WTC11 (cell line): ENCODE results near the gene WDR82. TPM values are rescaled to one million over a fixed set of nuclear protein-coding genes. Genes with fewer than 3 reads are reported as not detected.

Experiments used
- ATAC-seq: fragments of 200-7000 bp; cut with Tn5 transposase; 2 replicates; pipeline ENCODE4 v1.10.0; 2021; ENCODE audit warnings: mild to moderate bottlenecking, moderate library complexity
- CTCF ChIA-PET: fragments of 300-600 bp; sonication (Branson Sonifier 250); formaldehyde crosslinking; loops from one replicate; lab custom pipeline; 2021; ENCODE audit warnings: antibody characterized with exemption; lab: Charles Lee
- POLR2A ChIA-PET: fragments of 350-600 bp; sonication (Branson Sonifier 250); formaldehyde crosslinking; loops from one replicate; lab custom pipeline; 2021; ENCODE audit warnings: antibody characterized with exemption; lab: Charles Lee
- DNase-seq: peaks from one replicate; pipeline ENCODE4 v3.0.0; 2021; ENCODE audit warnings: low spot score
- H3K27ac Mint-ChIP-seq: 2 replicates; pipeline ENCODE4 v1.8.0; 2021; ENCODE audit warnings: mixed read lengths
- H3K27me3 Mint-ChIP-seq: 2 replicates; pipeline ENCODE4 v1.8.0; 2021; ENCODE audit warnings: low read depth, mild to moderate bottlenecking, moderate library complexity, mixed read lengths
- H3K36me3 Mint-ChIP-seq: 2 replicates; pipeline ENCODE4 v1.8.0; 2021; ENCODE audit warnings: mixed read lengths
- H3K4me1 Mint-ChIP-seq: 2 replicates; pipeline ENCODE4 v1.8.0; 2022; ENCODE audit warnings: mixed read lengths
- H3K4me3 Mint-ChIP-seq: 2 replicates; pipeline ENCODE4 v1.8.0; 2021; ENCODE audit warnings: mild to moderate bottlenecking, moderate library complexity, mixed read lengths
- H3K9me3 Mint-ChIP-seq: 2 replicates; pipeline ENCODE4 v1.8.0; 2021; ENCODE audit warnings: mixed read lengths
- AR ChIP-seq: fragments of 250-450 bp; sonication (Bioruptor Pico); IDR thresholded peaks from 2 replicates; pipeline ENCODE4 v1.9.0; 2021; ENCODE audit warnings: mild to moderate bottlenecking
- ATF3 ChIP-seq: sonication (generic); formaldehyde crosslinking; conservative IDR thresholded peaks from 2 replicates; pipeline ENCODE4 v1.8.1; 2022; ENCODE audit warnings: mild to moderate bottlenecking, missing genetic modification reagents
- CDX4 ChIP-seq: fragments of 250-450 bp; sonication (Bioruptor Pico); IDR thresholded peaks from 2 replicates; pipeline ENCODE4 v1.9.0; 2021; ENCODE audit warnings: moderate library complexity, mild to moderate bottlenecking, inconsistent platforms, borderline replicate concordance
- CTCF ChIP-seq: fragments of 200-600 bp; IDR thresholded peaks from 2 replicates; pipeline ENCODE4 v1.8.0; 2022; ENCODE audit warnings: antibody characterized with exemption
- E2F4 ChIP-seq: sonication (generic); formaldehyde crosslinking; IDR thresholded peaks from 2 replicates; pipeline ENCODE4 v1.8.1; 2022; ENCODE audit warnings: low read depth, mild to moderate bottlenecking, moderate library complexity, missing genetic modification reagents, borderline replicate concordance
- E2F5 ChIP-seq: sonication (generic); formaldehyde crosslinking; IDR thresholded peaks from 2 replicates; pipeline ENCODE4 v1.8.1; 2022; ENCODE audit warnings: mild to moderate bottlenecking, moderate library complexity, missing genetic modification reagents
- FOXP1 ChIP-seq: sonication (generic); formaldehyde crosslinking; IDR thresholded peaks from 2 replicates; pipeline ENCODE4 v1.8.0; 2022; ENCODE audit warnings: missing genetic modification reagents, mild to moderate bottlenecking, moderate library complexity, borderline replicate concordance
- GABPB1 ChIP-seq: sonication (generic); formaldehyde crosslinking; IDR thresholded peaks from 2 replicates; pipeline ENCODE4 v1.8.1; 2023; ENCODE audit warnings: mild to moderate bottlenecking, missing genetic modification reagents
- IRF1 ChIP-seq: sonication (generic); formaldehyde crosslinking; IDR thresholded peaks from 2 replicates; pipeline ENCODE4 v1.8.0; 2023; ENCODE audit warnings: missing genetic modification reagents
- JUN ChIP-seq: sonication (generic); formaldehyde crosslinking; IDR thresholded peaks from 2 replicates; pipeline ENCODE4 v1.8.0; 2023; ENCODE audit warnings: mild to moderate bottlenecking, missing genetic modification reagents
- PRRX2 ChIP-seq: fragments of 250-450 bp; sonication (Bioruptor Pico); IDR thresholded peaks from 2 replicates; pipeline ENCODE4 v1.8.0; 2021; ENCODE audit warnings: mild to moderate bottlenecking
- RORB ChIP-seq: fragments of 250-450 bp; sonication (Bioruptor Pico); IDR thresholded peaks from 2 replicates; pipeline ENCODE4 v1.9.0; 2021; ENCODE audit warnings: mild to moderate bottlenecking
- TCF7 ChIP-seq: sonication (generic); formaldehyde crosslinking; IDR thresholded peaks from 2 replicates; pipeline ENCODE4 v1.8.0; 2022; ENCODE audit warnings: mild to moderate bottlenecking, low read depth, missing genetic modification reagents, moderate library complexity
- USF1 ChIP-seq: sonication (generic); formaldehyde crosslinking; IDR thresholded peaks from 2 replicates; pipeline ENCODE4 v1.8.0; 2022; ENCODE audit warnings: mild to moderate bottlenecking, missing genetic modification reagents
- ZNF317 ChIP-seq: sonication (generic); formaldehyde crosslinking; IDR thresholded peaks from 2 replicates; pipeline ENCODE4 v1.8.1; 2023; ENCODE audit warnings: low read depth, mild to moderate bottlenecking, moderate library complexity, missing genetic modification reagents, borderline replicate concordance
- ZNF416 ChIP-seq: fragments of 250-450 bp; sonication (Bioruptor Pico); IDR thresholded peaks from 2 replicates; pipeline ENCODE4 v1.9.0; 2021; ENCODE audit warnings: mild to moderate bottlenecking, inconsistent platforms
- ZNF423 ChIP-seq: fragments of 250-450 bp; sonication (Bioruptor Pico); IDR thresholded peaks from 2 replicates; pipeline ENCODE4 v2.1.2; 2022; ENCODE audit warnings: mild to moderate bottlenecking, moderate library complexity
- total RNA-seq: library from RNA; stranded (reverse); gene quantifications from 3 replicates; pipeline ENCODE4 v1.2.3, GENCODE V29; 2021

The WDR82 gene
- total RNA-seq, 1 experiment from 2014 or later: 69.7 TPM

GRCh38 chr3:52210550-52211046 is 67.9 kb downstream of the WDR82 start:
- TF ChIP-seq GABPB1 (CRISPR knock-in tag): peak; percentile 99
- TF ChIP-seq CDX4 (CRISPR knock-in tag): no peak
- Mint-ChIP-seq H3K36me3 (peaks cover 94% of the 10 kb centered on the region), H3K4me1 (no peaks in the 10 kb centered on the region), H3K27ac (no peak overlapping the region), H3K27me3 (no peaks in the 10 kb centered on the region), H3K4me3 (no peak overlapping the region), H3K9me3 (no peaks in the 10 kb centered on the region)
- ATAC-seq (no peak), DNase-seq (no peak)
- POLR2A ChIA-PET: no interaction called here
- CTCF ChIA-PET: interaction anchor here (3.4 kb wide), 1 partner anchor 10 kb away, joined by 21 read pairs; no protein-coding TSS in a partner anchor

- TF ChIP-seq E2F5 (CRISPR knock-in tag) (no peak), ZNF317 (CRISPR knock-in tag) (no peak), ZNF416 (CRISPR knock-in tag) (no peak), IRF1 (no peak), ZNF423 (CRISPR knock-in tag) (no peak)
- TF ChIP-seq, all 79 proteins: peak for 0
- Mint-ChIP-seq H3K36me3 (peaks cover 94% of the 10 kb centered on the region), H3K27ac (no peak overlapping the region), H3K27me3 (no peaks in the 10 kb centered on the region), H3K4me3 (no peak overlapping the region), H3K4me1 (no peaks in the 10 kb centered on the region), H3K9me3 (no peaks in the 10 kb centered on the region)
- ATAC-seq (no peak), DNase-seq (no peak)
- ChIA-PET CTCF (interaction anchor here (0.5 to 3.4 kb wide), 2 partner anchors 10 to 123 kb away, joined by 3 to 21 read pairs; no protein-coding TSS in a partner anchor), POLR2A (no interaction called here)
Observed at GRCh38 chr3:52210037-52210436, 68.4 kb downstream of the WDR82 start.

GRCh38 chr3:52208556-52208955 is 69.9 kb downstream of the WDR82 start:
- H3K27me3 Mint-ChIP-seq: no peaks in the 10 kb centered on the region
- H3K36me3 Mint-ChIP-seq: peaks cover 95% of the 10 kb centered on the region
- TF ChIP-seq FOXP1 (CRISPR knock-in tag) (no peak), PRRX2 (CRISPR knock-in tag) (no peak), ATF3 (CRISPR knock-in tag) (no peak), CTCF (no peak), TCF7 (CRISPR knock-in tag) (no peak), JUN (CRISPR knock-in tag) (no peak), RORB (no peak), USF1 (CRISPR knock-in tag) (no peak), AR (CRISPR knock-in tag) (no peak), E2F4 (CRISPR knock-in tag) (no peak)
- H3K4me3 Mint-ChIP-seq: no peak overlapping the region
- DNase-seq (no peak), ATAC-seq (no peak)
- CTCF ChIA-PET: interaction anchor here (3.4 kb wide), 1 partner anchor 12 kb away, joined by 21 read pairs; no protein-coding TSS in a partner anchor
- H3K4me1 Mint-ChIP-seq: no peaks in the 10 kb centered on the region
- POLR2A ChIA-PET: no interaction called here
- H3K27ac Mint-ChIP-seq: no peak overlapping the region
- no peaks in the 10 kb centered on the region for H3K9me3 Mint-ChIP-seq
